K562 (cell line): ENCODE data around the gene LRRC4C. TPM values are rescaled to one million over a fixed set of nuclear protein-coding genes. Genes with fewer than 3 reads are reported as not detected.

Experiments
- ATAC-seq: fragments of 200-7000 bp; cut with Tn5 transposase; 3 replicates; pipeline ENCODE4 v1.9.1; 2020; ENCODE audit warnings: moderate library complexity
- BruUV-seq: library from RNA; stranded (reverse); fragments of 400-500 nt; replicated peaks from 2 replicates; lab custom pipeline; 2021; lab: Mats Ljungman, UMichigan
- CTCF ChIA-PET: fragments of 300-600 bp; formaldehyde crosslinking; extraction: SDS; loops from one replicate; lab custom pipeline; 2021; ENCODE audit warnings: low intra/inter-chr PET ratio; lab: Yijun Ruan, JAX
- POLR2A ChIA-PET: fragments of 300-600, 350-650 bp; sonication (Branson Sonifier 250); formaldehyde crosslinking; extraction: SDS; loops from one replicate; lab custom pipeline; 2021; ENCODE audit warnings: antibody characterized with exemption, inconsistent platforms; lab: Yijun Ruan, JAX
- DNase-seq, 4 experiments: peaks; one replicate each; pipeline versions ENCODE4 v3.0.0 to v3.0.0-alpha.2; 2011 to 2018; ENCODE audit warnings: low spot score in 3 of 4, mixed read lengths in 3 of 4; ENCODE audit errors: extremely low read depth in 1 of 4
- FAIRE-seq: peaks from 2 replicates; lab custom pipeline; 2011; peaks lifted over from hg19 to GRCh38; lab: Jason Lieb, UNC
- H2AFZ ChIP-seq: 2 replicates; pipeline ENCODE4 v1.6.0; 2011; ENCODE audit warnings: low read depth, low read length, control low read depth, inconsistent platforms
- H3K27ac ChIP-seq: fragments of 200-600 bp; 3 replicates; pipeline ENCODE4 v1.8.0; 2011; ENCODE audit warnings: low read depth, mild to moderate bottlenecking, control low read depth, inconsistent platforms, low read length, moderate library complexity, mixed read lengths; ENCODE audit errors: extremely low read depth
- H3K27me3 ChIP-seq, 2 experiments: fragments of 300-600 bp in 1 of 2; 2 replicates in 1 of 2; 3 replicates in 1 of 2; pipeline versions ENCODE4 v1.6.0 to v1.8.0; 2011; ENCODE audit warnings: inconsistent platforms in 2 of 2, low read length in 2 of 2, mild to moderate bottlenecking in 1 of 2, mixed read lengths in 1 of 2, moderate library complexity in 1 of 2; ENCODE audit not compliant: control insufficient read depth in 2 of 2, insufficient read depth in 2 of 2
- H3K36me3 ChIP-seq: fragments of 300-600 bp; 3 replicates; pipeline ENCODE4 v1.8.0; 2011; ENCODE audit warnings: mild to moderate bottlenecking, low read length, inconsistent platforms; ENCODE audit not compliant: control insufficient read depth, insufficient read depth
- H3K4me1 ChIP-seq, 2 experiments: fragments of 200-600 bp in 1 of 2; replicated peaks in 1 of 2; 2 replicates in 1 of 2; 3 replicates in 1 of 2; pipeline versions ENCODE4 v1.5.1 to v1.8.0; 2011; ENCODE audit warnings: inconsistent platforms in 2 of 2, low read length in 2 of 2, mild to moderate bottlenecking in 1 of 2, mixed read lengths in 1 of 2, moderate library complexity in 1 of 2; ENCODE audit not compliant: control insufficient read depth in 2 of 2, insufficient read depth in 2 of 2
- H3K4me2 ChIP-seq: 2 replicates; pipeline ENCODE4 v1.6.1; 2011; ENCODE audit warnings: low read length, control low read depth, inconsistent platforms, mixed read lengths; ENCODE audit not compliant: insufficient read depth
- H3K4me3 ChIP-seq: fragments of 200-600 bp; sonication (generic), shearing (Covaris generic); 2 replicates; pipeline ENCODE4 v1.5.1; 2016; ENCODE audit warnings: control low read depth, inconsistent platforms
- H3K79me2 ChIP-seq: fragments of 200-600 bp; 3 replicates; pipeline ENCODE4 v1.8.0; 2011; ENCODE audit warnings: low read length, inconsistent platforms; ENCODE audit not compliant: control insufficient read depth, insufficient read depth
- H3K9ac ChIP-seq, 2 experiments: 2 replicates each; pipeline versions ENCODE4 v1.6.0 to v1.6.1; 2011; ENCODE audit warnings: low read depth in 2 of 2, low read length in 2 of 2, control low read depth in 1 of 2, inconsistent platforms in 1 of 2, mild to moderate bottlenecking in 1 of 2, mixed read lengths in 1 of 2; ENCODE audit not compliant: insufficient read depth in 1 of 2
- H3K9me1 ChIP-seq: one replicate; pipeline ENCODE4 v1.6.0; 2011; ENCODE audit warnings: inconsistent platforms, mild to moderate bottlenecking, low read length, moderate library complexity; ENCODE audit not compliant: control insufficient read depth, insufficient read depth
- H3K9me3 ChIP-seq: replicated peaks from 2 replicates; pipeline ENCODE4 v1.5.1; 2011; ENCODE audit warnings: low read depth, low read length, inconsistent platforms; ENCODE audit not compliant: control insufficient read depth, insufficient read depth
- H4K20me1 ChIP-seq: replicated peaks from 2 replicates; pipeline ENCODE4 v1.6.1; 2011; ENCODE audit warnings: low read length, inconsistent platforms, mixed read lengths; ENCODE audit not compliant: control insufficient read depth, insufficient read depth
- CREM ChIP-seq: IDR thresholded peaks from 2 replicates; pipeline ENCODE4 v1.6.1; 2014; ENCODE audit warnings: antibody characterized with exemption, low read depth
- NELFE ChIP-seq: IDR thresholded peaks from 2 replicates; pipeline ENCODE4 v1.6.1; 2011; ENCODE audit warnings: mild to moderate bottlenecking; ENCODE audit not compliant: insufficient read depth, insufficient read length
- RB1 ChIP-seq: fragments of 450-650 bp; IDR thresholded peaks from 2 replicates; pipeline ENCODE4 v1.6.1; 2017; ENCODE audit warnings: low read depth, mild to moderate bottlenecking
- WGBS: fragments of 100-300 bp; shearing (Covaris generic); methylation state at CpG from one replicate; pipeline ENCODE4 v1.1.6; 2016; ENCODE audit warnings: low coverage, mixed read lengths; ENCODE audit not compliant: insufficient coverage; ENCODE audit errors: missing lambda C conversion rate; 5-methylcytosine and 5-hydroxymethylcytosine counted together
- in situ Hi-C: fragments of 300-500 bp; cut with MboI; formaldehyde crosslinking; loops from 4 replicates; pipeline ENCODE4 v1.15.0; 2018; ENCODE audit warnings: inconsistent platforms, mixed read lengths
- intact Hi-C: fragments of 100-400 bp; cut with micrococcal nuclease; formaldehyde crosslinking; loops from 2 replicates; pipeline ENCODE4 v1.14.2; 2022
- polyA plus RNA-seq, 8 experiments: library from polyadenylated mRNA; depleted of rRNA in 4 of 8; stranded (reverse) in 5 of 8; unstranded in 3 of 8; fragments of >200 nt; fragmentation: Nextera tagmentation in 2 of 8; fragmentation: Illumina TruSeq in 1 of 8; extraction: Ambion mirVana in 2 of 8; extraction: Trizol in 1 of 8; gene quantifications; 2 replicates each; pipeline versions ENCODE4 v1.2.1 to v1.2.3, GENCODE V29; 2011 to 2014; ENCODE audit warnings: inconsistent platforms in 1 of 8, missing spikeins in 1 of 8
- total RNA-seq, 7 experiments: library from RNA; depleted of rRNA in 6 of 7; stranded (reverse); fragments of >200 nt in 6 of 7; fragmentation: Illumina TruSeq in 2 of 7; extraction: Trizol in 2 of 7; gene quantifications; 2 replicates each; pipeline versions ENCODE4 v1.2.1 to v1.2.3, GENCODE V29; 2011 to 2021; ENCODE audit warnings: low replicate concordance in 1 of 7
- TF ChIP-seq, protein P1 (sequence below): fragments of 450-650 bp; conservative IDR thresholded peaks from 2 replicates; pipeline ENCODE4 v1.6.1; 2016; ENCODE audit warnings: missing genetic modification characterization, low read depth, mild to moderate bottlenecking, missing compliant biosample characterization, moderate library complexity
- TF ChIP-seq, protein P2 (sequence below): fragments of 450-650 bp; IDR thresholded peaks from 2 replicates; pipeline ENCODE4 v1.6.1; 2016

LRRC4C gene
- total and polyA plus RNA-seq, 9 of the 15 experiments (the other 6 are each of a cell fraction or from before 2014, with no cell fraction given) = not detected

DNA sequence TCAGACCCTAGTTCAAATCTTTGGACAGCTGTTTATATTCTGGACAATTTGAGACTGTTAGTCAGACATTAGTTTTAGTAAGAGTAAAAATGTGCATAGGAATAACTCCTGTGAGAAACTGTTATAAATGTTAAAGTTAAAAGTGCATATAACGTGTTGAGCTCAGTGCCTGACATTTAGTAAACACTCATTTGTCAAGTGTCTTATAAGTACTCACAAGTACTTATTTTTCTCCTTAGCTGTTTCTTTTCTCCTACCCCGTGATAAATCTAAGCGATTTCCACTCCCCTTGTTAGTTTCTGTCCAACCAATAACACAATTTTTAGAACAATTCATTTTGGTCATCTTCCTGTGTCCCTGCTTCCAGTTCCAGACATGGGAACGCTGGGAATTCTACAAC lies 59.3 kb downstream of the LRRC4C start:
- Histone ChIP-seq H3K27ac (no peak overlapping the region), H3K36me3 (no peaks in the 10 kb centered on the region), H3K4me3 (no peak overlapping the region), H3K27me3 (no peaks in the 10 kb centered on the region), H3K9me1 (no peaks in the 10 kb centered on the region), H2AFZ (no peak overlapping the region), H3K79me2 (no peaks in the 10 kb centered on the region), H3K4me1 (no peaks in the 10 kb centered on the region), H3K9ac (no peak overlapping the region), H4K20me1 (no peaks in the 10 kb centered on the region), H3K4me2 (no peak overlapping the region), H3K9me3 (no peaks in the 10 kb centered on the region)
- TF ChIP-seq RB1 (no peak), CREM (no peak), NELFE (no peak)
- TF ChIP-seq, protein P1, sequence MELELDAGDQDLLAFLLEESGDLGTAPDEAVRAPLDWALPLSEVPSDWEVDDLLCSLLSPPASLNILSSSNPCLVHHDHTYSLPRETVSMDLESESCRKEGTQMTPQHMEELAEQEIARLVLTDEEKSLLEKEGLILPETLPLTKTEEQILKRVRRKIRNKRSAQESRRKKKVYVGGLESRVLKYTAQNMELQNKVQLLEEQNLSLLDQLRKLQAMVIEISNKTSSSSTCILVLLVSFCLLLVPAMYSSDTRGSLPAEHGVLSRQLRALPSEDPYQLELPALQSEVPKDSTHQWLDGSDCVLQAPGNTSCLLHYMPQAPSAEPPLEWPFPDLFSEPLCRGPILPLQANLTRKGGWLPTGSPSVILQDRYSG (tag) = no peak
- TF ChIP-seq, protein P2, sequence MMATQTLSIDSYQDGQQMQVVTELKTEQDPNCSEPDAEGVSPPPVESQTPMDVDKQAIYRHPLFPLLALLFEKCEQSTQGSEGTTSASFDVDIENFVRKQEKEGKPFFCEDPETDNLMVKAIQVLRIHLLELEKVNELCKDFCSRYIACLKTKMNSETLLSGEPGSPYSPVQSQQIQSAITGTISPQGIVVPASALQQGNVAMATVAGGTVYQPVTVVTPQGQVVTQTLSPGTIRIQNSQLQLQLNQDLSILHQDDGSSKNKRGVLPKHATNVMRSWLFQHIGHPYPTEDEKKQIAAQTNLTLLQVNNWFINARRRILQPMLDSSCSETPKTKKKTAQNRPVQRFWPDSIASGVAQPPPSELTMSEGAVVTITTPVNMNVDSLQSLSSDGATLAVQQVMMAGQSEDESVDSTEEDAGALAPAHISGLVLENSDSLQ = no peak
- no peak for FAIRE-seq
- intact Hi-C loops = no loop called here
- WGBS = 2% methylated on average over 4 of the region's 4 CpGs
- in situ Hi-C loops = no loop called here
- BruUV-seq = no TSS peak
- no peak for ATAC-seq
- POLR2A ChIA-PET = no interaction called here
- CTCF ChIA-PET = no interaction called here
- no peak for DNase-seq
